ENCODE data around the gene PCDH10.

DNA sequence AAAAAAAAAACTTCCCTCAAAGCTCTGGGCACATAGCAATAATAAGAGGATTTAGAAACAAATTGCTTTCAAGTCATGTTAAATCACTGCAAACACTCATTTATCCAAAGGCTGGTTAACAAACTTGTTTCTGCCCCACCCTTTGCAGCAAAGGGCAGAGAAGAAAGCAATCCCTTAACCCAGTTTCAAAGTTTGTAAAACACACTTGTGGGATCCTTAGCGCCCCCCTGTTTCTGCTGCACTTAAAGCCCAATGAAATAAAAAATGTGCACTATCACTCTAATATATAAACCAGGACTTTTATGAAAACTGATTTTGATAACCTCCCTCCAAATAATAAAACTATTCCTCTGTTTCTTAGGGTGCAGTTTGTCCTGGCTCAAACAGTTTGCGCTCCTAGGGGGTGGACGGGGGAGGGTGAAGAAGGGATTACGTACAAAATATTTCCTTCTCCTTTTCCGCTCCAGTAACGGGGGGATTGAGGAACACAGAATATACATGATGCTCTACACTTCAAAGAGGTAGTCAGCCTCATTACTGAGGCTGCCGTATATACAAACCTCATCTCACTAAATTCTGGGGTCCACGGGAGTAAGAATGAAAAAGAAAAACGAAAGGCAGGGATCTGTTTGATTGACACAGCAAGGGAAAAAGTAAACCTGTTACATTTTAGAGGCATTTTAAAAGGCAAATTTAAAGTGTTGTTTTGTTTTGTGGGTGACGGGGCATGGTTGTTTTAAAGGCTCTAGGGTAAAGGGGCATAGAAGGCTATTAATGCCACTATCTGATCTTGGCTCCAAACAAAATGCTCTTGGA, 3.1 kb upstream of the PCDH10 start:
- TF ChIP-seq, protein P1, sequence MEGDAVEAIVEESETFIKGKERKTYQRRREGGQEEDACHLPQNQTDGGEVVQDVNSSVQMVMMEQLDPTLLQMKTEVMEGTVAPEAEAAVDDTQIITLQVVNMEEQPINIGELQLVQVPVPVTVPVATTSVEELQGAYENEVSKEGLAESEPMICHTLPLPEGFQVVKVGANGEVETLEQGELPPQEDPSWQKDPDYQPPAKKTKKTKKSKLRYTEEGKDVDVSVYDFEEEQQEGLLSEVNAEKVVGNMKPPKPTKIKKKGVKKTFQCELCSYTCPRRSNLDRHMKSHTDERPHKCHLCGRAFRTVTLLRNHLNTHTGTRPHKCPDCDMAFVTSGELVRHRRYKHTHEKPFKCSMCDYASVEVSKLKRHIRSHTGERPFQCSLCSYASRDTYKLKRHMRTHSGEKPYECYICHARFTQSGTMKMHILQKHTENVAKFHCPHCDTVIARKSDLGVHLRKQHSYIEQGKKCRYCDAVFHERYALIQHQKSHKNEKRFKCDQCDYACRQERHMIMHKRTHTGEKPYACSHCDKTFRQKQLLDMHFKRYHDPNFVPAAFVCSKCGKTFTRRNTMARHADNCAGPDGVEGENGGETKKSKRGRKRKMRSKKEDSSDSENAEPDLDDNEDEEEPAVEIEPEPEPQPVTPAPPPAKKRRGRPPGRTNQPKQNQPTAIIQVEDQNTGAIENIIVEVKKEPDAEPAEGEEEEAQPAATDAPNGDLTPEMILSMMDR (IDR thresholded peaks at IDR 0.05) = no peak
- TF ChIP-seq POLR2A (IDR thresholded peaks at IDR 0.05) = no peak

Data from Peyer's patch (tissue), 4 donors.